Urothelium cell line (cell line): Measurements from ENCODE around the gene C1orf115.
"Not testable (repeated sequence)": the region's sequence is repeated elsewhere in the genome, so short reads cannot be mapped to it uniquely, and the experiment has no call there.

Source experiments
- DNase-seq: peaks from one replicate; pipeline ENCODE4 v3.0.0; 2011; ENCODE audit warnings: low spot score, mixed read lengths
- FAIRE-seq: peaks from 2 replicates; lab custom pipeline; 2011; peaks lifted over from hg19 to GRCh38; lab: Jason Lieb, UNC

Gene C1orf115

GRCh38 chr1:220692436-220693228 lies 2.5 kb downstream of the C1orf115 start:
- no peak for DNase-seq
- no peak for FAIRE-seq

- FAIRE-seq = no peak
- no peak for DNase-seq
Measured at GRCh38 chr1:220694866-220695382, 4.8 kb downstream of the C1orf115 start.

DNA sequence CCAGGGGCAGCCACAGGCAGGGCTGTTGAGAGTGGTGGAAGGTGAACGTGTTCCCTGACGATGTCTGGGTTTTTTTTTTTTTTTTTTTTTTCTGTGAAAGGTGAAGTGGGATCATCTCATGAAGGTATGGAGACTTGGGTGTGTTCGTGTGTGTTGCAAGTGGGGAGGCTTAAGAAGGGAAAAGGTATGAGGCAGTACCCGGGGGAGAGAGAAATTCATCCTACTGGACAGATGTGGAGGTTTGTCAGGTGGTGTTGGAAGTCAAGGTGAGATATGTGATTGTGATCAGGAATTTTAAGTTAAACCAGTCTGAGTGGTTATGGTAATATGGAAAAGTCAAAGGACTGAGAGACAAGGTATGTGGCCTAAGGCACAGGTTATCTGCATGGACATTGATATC lies 5.3 kb downstream of the C1orf115 start:
- DNase-seq (no peak), FAIRE-seq (no peak)

DNA sequence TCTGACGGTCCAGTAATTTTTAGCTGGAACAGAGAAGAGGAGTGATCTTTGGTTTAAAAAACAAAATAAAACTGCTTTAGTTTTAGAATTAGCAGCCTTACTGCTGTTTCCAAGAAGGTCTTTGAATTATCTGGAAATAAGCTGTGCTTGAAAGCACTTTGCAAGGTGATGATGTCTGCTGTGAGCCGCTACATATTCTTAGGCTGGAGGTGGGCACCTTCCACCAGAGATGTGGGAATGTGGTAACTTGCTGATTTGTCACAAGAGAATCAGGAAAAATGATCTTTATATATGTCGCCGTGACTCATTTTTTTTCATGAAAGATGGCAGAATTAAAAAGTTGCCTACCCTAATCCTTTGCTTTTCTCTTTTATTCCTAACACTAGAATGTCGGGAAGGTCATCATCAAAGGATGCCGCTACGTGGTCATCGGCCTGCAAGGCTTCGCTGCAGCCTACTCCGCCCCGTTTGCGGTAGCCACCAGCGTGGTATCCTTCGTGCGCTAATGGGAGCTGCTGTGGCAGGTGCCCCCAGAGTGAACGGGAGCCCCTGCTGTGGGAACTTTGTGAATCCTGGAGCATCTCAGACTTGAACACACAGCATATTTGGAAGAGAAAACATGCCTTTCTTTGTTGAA lies 6.2 kb downstream of the C1orf115 start:
- FAIRE-seq = no peak
- DNase-seq = no peak

DNA sequence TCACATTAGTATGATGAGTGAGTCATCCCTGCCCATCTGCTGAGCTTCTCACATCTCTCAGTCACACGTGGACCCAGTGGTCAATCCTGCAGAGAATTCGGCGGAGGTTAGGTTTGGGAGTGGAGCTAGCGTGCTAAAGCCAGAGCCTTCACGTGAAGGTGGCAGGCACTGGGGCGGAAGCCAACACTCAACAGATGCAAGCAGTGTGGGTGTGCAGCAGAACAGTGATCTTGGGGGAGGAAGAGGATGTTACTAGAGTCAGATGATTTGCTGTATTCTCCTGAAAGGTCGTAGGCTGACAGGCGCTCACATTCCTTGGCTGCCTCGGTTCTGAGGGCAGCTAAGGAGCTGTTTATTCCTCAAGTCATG lies 6.7 kb downstream of the C1orf115 start:
- DNase-seq (peak; percentile 27), FAIRE-seq (no peak)

DNA sequence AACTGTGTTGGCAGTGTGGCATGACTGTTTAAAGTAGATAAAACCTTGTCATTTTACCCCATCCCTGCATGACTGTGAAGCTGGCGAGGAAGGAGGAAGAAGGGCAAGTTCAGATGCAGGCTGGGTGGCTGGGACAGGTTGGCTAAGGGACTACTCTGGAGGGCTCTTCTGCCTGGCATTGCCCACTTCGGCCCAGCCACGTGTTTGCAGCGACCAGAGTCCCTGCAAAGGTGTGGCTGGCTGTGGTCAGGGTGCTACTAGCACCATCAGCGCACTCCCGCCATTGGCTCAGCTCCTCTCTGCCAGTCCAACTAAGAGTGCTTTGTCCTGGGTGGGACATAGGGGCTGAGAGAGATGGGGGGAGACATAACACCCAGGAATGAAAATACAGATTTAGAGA lies 7.2 kb downstream of the C1orf115 start:
- no peak for FAIRE-seq
- no peak for DNase-seq

DNA sequence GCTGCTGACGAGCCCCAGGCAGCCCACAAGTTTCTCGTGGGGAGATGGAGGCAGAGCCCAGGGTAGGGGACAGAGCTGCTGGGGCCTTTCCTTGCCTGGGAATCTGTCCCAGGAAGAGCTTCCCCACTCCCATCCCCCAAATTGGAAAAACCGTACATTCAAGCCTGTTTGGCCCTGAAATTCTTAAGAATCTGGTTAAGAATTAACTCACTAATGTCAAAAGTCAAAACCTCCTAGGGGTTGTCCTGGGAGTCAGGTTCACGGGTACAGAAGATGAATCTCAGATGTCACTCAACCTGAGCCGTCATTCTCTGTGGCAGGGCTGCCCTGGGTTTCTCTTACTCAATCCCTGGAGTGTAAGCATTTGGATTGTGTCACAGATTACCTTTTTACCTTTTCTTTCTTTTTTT lies 8.4 kb downstream of the C1orf115 start:
- FAIRE-seq = no peak
- no peak for DNase-seq

GRCh38 chr1:220699044-220699443 lies 8.9 kb downstream of the C1orf115 start:
- DNase-seq (no peak), FAIRE-seq (no peak)

DNA sequence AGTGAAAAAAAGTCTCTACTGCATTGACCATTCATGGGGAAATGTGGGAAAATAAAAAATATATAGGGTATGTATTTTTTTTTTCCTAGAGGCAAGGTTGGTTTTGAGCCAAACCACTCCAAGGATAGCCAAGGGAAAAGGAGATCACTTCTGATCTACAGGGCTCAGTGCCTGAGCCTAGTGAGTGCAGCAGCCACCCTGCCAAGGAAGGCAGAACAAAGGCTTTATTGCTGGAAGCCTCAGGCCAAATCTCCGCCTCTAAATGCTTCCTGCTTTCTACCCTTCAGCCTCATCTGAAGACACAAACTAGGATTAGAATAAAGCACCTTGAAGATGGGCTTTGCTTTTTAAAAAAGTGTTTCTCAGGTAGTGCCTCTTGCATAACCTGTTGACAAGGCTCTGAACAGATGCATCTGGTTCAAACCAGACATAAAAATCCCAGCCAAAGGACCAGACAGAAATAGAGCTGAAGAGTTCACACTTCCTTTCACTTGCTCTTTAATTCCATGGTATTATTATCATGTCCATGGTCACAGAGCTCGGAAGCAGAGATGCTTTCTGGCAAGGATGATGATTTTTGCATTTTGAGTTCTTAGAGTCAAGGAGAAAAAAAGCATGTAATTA lies 10.5 kb downstream of the C1orf115 start:
- no peak for DNase-seq
- FAIRE-seq = no peak

DNA sequence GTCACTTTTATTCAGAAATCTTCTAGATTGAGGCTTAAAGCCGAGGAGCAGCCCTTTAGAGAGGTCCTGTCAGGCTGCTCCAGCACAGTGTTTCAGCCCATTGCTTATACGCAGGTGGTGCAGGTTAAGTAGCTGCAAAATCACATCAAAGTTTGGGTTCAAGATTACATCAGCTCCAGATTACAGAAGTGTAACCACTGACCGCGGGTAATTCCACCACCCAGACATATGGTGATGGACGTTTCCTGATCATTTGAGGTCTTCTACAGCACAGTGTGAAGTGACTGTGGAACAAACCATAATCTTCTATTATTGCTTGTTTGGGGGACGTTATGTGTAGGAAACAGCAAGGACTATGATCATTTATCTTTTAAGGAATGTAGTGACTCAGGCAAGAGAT lies 11.8 kb downstream of the C1orf115 start:
- FAIRE-seq (no peak), DNase-seq (no peak)

DNA sequence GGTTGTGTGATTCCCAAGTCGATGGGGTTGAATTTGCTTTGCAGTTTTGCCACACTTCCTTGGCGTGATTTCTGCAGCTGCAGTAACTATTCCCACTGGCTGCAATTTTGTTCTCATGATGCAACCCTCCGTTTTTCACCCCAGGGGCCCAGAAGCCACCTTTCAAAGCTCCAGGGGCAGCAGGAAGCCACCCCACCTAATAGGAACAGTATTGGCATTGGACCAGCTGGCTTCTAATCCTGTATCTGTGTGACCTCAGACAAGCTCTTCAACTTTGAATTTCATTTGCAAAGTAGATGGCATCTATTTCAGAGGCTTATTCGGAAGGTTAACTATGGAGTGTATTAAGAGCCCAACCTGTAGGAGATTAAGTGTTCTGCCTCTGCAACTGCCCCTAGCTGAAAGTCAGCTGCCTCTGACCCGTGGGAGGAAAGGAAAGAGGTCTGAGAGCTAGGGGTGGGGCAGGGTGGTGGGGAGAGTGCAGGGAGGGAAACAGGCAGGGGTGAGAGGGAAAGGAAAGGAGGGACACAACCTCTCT lies 12.6 kb downstream of the C1orf115 start:
- DNase-seq (no peak), FAIRE-seq (no peak)

- DNase-seq (no peak), FAIRE-seq (no peak)
Measured at GRCh38 chr1:220703305-220703704, 13.1 kb downstream of the C1orf115 start.

DNA sequence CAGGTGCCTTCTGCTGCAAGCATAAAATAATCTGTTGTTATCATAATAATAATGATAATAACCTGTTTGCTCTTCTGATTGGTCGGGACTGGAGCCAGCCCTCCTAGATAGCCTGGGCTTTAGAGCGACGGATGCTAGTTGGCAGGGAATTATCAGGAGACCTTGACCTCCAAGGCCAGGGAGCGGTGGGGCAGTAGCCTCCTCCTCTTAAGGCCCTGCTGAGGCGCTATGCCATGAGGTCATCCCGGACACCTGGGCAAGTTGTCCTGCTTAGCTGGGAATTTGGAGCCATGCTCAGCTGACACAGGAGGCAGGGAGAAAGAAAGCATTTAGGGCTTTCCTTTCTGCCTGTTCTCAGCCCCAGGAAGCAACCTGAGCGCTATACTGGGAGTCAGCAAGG lies 15.6 kb downstream of the C1orf115 start:
- DNase-seq (no peak), FAIRE-seq (no peak)

DNA sequence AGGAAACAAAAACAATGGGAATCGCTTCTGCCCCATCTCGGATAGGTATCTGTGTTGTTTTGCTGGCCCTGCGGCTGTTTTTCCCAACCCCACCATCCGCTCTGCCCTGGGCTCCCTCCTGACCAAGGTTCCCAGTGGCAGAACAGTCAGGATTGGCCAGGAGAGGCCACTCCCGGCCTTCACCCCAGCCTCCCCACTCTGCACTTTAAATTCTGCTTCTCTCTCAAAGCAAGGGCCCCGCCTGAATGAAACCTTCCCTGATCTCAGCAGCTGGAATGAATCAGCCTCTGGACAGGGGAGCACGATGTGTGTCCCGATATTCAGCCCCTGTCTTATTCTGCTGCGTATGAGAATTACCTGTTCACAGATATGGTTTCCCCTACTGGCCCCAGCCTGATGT lies 16.3 kb downstream of the C1orf115 start:
- FAIRE-seq = no peak

DNA sequence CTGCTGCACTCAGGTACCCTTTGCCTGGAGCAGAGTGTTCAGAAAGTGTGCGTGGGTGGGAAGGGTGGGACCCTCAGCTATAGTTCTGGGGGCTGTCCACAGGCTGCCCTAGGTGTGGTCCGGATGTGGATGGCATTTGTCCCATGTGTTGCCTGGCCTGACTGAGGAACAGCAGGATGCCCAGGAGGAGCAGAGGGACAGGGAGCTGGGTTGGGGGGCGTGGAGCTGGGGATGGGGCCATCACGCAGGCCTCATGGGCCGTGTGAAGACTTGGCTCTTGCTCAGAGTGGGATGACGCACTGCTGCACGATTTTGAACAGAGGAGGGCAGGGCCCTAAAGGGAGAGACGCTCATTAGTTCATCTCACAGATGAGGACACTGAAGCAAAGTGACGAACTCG lies 17.0 kb downstream of the C1orf115 start:
- DNase-seq (no peak), FAIRE-seq (no peak)

More for the DNA sequence above, 16.3 kb downstream of the C1orf115 start:
- no peak for DNase-seq

- no peak for FAIRE-seq
- DNase-seq = no peak
Measured at GRCh38 chr1:220708244-220708643, 18.1 kb downstream of the C1orf115 start.

DNA sequence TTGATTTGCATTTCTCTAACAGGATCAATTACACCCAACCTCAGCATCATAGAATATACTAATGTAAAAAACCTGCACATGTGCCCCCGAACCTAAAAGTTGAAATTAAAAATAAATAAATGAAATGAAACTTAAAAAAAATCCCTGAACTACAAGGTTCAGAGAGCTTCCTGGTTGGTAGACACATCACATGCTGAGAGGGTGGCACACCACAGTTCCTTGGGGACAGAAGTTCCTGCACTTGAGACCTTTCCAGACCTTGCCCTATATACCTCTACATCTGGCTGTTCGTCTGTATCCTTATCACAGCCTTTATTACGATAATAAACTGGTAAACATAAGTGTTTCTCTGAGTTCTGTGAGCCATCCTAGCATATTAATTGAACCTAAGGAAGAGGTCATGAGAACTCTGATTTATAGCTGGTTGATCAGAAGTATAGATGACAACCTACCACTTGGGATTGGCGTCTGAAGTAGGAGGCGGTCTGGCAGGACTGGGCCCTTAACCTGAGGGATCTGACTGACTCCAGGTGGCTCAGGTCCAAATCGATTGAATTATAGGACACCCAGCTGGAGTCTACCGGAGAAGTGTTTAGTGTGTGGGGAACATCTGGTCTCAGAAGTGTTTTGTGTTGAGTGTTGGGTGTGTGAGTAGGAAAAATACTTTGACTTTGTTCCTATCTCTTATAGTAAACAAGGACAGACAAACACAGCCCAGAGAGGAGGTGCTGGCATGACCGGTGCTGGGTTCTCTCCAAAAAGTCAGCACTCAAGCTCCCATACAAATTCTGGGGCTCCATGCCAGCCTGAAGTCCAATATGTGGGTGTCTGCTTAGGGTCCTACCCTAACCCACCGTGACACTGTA lies 19.0 kb downstream of the C1orf115 start:
- DNase-seq = no peak
- FAIRE-seq = no peak

GRCh38 chr1:220710333-220710732 lies 20.2 kb downstream of the C1orf115 start:
- DNase-seq (no peak), FAIRE-seq (no peak)

DNA sequence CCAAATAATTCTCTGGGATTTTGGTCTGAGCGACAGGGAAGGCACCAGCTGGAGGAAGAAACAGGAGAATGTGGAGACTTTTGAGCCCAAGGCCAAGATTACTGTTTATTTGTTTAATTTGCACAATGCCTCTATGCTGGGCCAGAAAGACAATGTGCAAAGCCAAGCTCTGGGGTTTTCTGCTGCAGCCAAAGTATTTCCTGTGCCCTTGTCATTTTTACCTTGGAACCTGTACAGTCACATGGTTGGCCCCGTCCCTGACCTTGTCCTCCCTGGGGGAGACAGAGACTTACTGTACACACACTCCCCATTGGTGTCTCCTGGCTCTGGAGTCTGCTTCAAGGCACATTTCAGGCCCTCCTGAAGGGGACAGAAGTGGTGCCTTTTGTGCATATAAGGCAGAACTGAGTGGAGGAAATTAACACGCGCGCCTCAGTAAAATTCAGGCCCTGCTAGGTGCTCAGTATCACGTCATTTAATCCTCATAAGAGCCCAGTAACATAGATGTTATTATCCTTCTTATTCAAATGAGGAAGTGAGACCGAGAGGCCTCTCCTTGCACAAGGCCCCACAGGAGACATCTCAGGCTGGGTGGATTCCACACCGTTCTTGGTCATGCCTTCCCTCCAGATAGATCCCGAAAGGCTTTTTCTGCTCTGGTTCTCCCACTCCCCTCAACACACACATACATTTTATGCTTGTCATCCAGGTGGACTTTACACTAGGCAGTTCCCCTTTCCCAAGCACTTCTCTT lies 21.1 kb downstream of the C1orf115 start:
- FAIRE-seq = no peak
- no peak for DNase-seq

GRCh38 chr1:220715986-220716385 lies 25.8 kb downstream of the C1orf115 start:
- not testable (repeated sequence) for DNase-seq, FAIRE-seq
